Stimulated activated effector memory CD8-positive, alpha-beta T cell treated with anti-CD3 and anti-CD28 coated beads, Interleukin-12 subunit alpha, Interleukin-12 subunit beta, amount 100 ng/mL, for 72 hours (primary cell): ENCODE data around the gene MEGF11.

Source experiments
- ATAC-seq: fragments of 150-1000 bp; cut with Tn5 transposase; 2 replicates; pipeline ENCODE4 v1.10.0; 2021
- DNase-seq, 2 donors: peaks; one replicate each; pipeline ENCODE4 v3.0.0; 2021 to 2022; ENCODE audit warnings: low spot score in 2 of 2
- H3K27ac Mint-ChIP-seq: one replicate; pipeline ENCODE4 v1.8.0; 2022; ENCODE audit warnings: mild to moderate bottlenecking, mixed read lengths
- H3K36me3 Mint-ChIP-seq: one replicate; pipeline ENCODE4 v1.8.0; 2022; ENCODE audit warnings: mild to moderate bottlenecking, mixed read lengths
- H3K4me1 Mint-ChIP-seq: one replicate; pipeline ENCODE4 v1.8.0; 2022; ENCODE audit warnings: mixed read lengths
- H3K4me3 Mint-ChIP-seq: one replicate; pipeline ENCODE4 v1.8.0; 2022; ENCODE audit warnings: mild to moderate bottlenecking, mixed read lengths
- H3K9me3 Mint-ChIP-seq: one replicate; pipeline ENCODE4 v1.8.0; 2022; ENCODE audit warnings: mixed read lengths

The MEGF11 gene

GRCh38 chr15:66253418-66254088 is at the start of gene MEGF11:
TSS of gene MEGF11 (minus strand) at chr15:66253750. CDS start at chr15:66128403, 125,347 bp downstream.
- H3K4me3 Mint-ChIP-seq, result peak within 1 kb of the TSS; percentile 69
- H3K4me1 Mint-ChIP-seq, result peaks cover 26% of the 10 kb centered on the region
- H3K9me3 Mint-ChIP-seq, result no peaks in the 10 kb centered on the region
- H3K36me3 Mint-ChIP-seq, result no peaks in the 10 kb centered on the region
- ATAC-seq (no peak), DNase-seq (no peak)
- H3K27ac Mint-ChIP-seq, result no peak within 1 kb of the TSS

DNA sequence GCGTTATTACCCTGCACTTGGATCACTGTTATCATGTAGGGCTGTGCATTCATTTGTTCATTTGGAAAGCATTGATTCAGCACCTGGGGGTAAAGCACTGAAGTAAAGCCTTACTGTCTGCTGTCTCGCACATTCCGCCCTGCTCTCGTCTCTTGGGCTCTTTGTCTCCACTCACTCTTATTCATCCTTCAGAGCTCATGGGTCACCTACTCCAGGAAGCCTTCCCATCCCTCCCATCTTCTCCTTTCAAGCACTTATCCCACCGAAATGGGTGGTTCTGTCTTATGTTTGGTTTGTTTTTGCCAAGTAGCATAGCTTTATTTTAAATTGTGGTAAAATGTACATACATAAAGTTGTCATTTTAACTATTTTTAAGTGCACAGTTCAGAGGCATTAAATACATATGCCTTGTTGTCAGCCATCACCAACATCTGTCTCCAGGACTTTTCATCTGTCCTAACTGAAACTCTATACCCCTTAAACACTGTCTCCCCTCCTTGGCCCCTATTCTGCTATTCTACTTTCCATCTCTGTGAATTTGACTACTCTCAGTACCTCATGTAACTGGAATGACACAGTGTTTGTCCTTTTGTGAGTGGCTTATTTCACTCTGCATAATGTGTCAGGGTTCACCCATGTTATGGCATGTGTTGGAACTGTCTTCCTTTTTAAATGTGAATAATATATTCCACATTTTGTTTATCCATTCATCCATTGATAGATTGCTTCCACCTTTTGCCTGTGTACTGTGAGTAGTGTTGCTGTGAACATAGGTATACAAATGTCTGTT is 49.1 kb upstream of the MEGF11 start:
- ATAC-seq (no peak), DNase-seq (no peak)
- peaks cover 29% of the 10 kb centered on the region for H3K36me3 Mint-ChIP-seq
- H3K4me3 Mint-ChIP-seq, result no peak overlapping the region
- peaks cover 22% of the 10 kb centered on the region for H3K4me1 Mint-ChIP-seq
- H3K27ac Mint-ChIP-seq, result peak overlapping the region; percentile 12
- no peaks in the 10 kb centered on the region for H3K9me3 Mint-ChIP-seq

DNA sequence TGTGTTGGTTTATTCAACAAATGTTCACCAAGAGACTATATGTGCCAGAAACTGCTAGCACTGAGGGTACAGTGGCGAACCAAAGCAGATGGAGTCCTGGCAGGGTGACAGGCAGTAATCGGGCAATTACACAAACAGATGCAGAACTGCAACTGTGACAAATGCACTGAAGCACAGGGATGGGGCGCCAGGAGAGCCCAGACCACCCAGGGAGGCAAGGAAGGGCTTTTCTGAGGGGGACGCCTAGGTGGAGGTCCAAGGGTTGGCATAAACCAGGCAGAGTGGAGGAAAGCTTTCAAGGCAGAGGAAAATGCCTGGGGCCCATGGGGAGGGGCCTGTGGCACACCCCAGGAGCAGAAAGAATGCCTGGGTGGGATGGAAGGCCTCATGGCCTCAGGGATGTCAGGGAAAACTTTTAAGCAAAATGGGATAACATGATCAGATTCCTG is 45.3 kb upstream of the MEGF11 start:
- H3K36me3 Mint-ChIP-seq, result peaks cover 42% of the 10 kb centered on the region
- no peaks in the 10 kb centered on the region for H3K9me3 Mint-ChIP-seq
- ATAC-seq (no peak), DNase-seq (no peak)
- peaks cover 32% of the 10 kb centered on the region for H3K4me1 Mint-ChIP-seq
- peak overlapping the region; percentile 67 for H3K27ac Mint-ChIP-seq
- no peak overlapping the region for H3K4me3 Mint-ChIP-seq

DNA sequence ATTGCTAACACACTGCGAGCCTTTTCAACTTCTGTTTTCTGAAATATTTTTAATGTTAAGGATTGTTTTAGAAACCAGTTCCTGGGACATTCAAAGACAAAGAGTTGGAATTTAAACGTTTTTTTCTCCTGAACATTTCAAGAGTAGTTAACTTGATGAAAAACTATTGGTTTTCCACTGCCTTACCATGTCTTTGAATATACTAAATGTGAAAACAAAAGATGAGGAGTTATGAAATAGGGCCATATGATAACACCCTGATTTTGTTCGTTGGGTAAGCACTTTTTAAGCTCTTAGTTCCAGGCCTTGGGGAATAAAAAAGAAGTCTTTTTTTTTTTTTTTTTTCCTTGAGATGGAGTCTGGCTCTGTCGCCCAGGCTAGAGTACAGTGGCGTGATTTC is 42.6 kb upstream of the MEGF11 start:
- no peak for ATAC-seq
- no peak overlapping the region for H3K4me3 Mint-ChIP-seq

GRCh38 chr15:66294932-66295235 is 41.3 kb upstream of the MEGF11 start:
- peak overlapping the region; percentile 77 for H3K4me3 Mint-ChIP-seq
- DNase-seq (no peak), ATAC-seq (no peak)
- peaks cover 33% of the 10 kb centered on the region for H3K4me1 Mint-ChIP-seq
- peak overlapping the region; percentile 96 for H3K27ac Mint-ChIP-seq
- no peaks in the 10 kb centered on the region for H3K9me3 Mint-ChIP-seq
- H3K36me3 Mint-ChIP-seq, result peaks cover 44% of the 10 kb centered on the region

More for the DNA sequence above, 42.6 kb upstream of the MEGF11 start:
- DNase-seq, result no peak
- peaks cover 31% of the 10 kb centered on the region for H3K4me1 Mint-ChIP-seq
- no peaks in the 10 kb centered on the region for H3K9me3 Mint-ChIP-seq
- H3K27ac Mint-ChIP-seq, result peak overlapping the region; percentile 43
- H3K36me3 Mint-ChIP-seq, result peaks cover 54% of the 10 kb centered on the region

- ATAC-seq (peak; percentile 9), DNase-seq (no peak)
- Mint-ChIP-seq H3K4me1 (peaks cover 33% of the 10 kb centered on the region), H3K27ac (peak overlapping the region; percentile 96), H3K4me3 (peak overlapping the region; percentile 77), H3K36me3 (peaks cover 39% of the 10 kb centered on the region), H3K9me3 (no peaks in the 10 kb centered on the region)
These were observed 40.8 kb upstream of the MEGF11 start for GRCh38 chr15:66294157-66294931.

GRCh38 chr15:66293419-66294156 is 40.0 kb upstream of the MEGF11 start, which contains the start of gene DIS3L:
TSS of gene DIS3L (plus strand) at chr15:66293568. CDS start at chr15:66293597, 29 bp downstream.
- DNase-seq (peak; percentile 61 to 89), ATAC-seq (peak; percentile 86)
- Mint-ChIP-seq H3K4me3 (peak within 1 kb of the TSS; percentile 77), H3K4me1 (peaks cover 33% of the 10 kb centered on the region), H3K36me3 (peaks cover 37% of the 10 kb centered on the region), H3K27ac (peak within 1 kb of the TSS; percentile 96), H3K9me3 (no peaks in the 10 kb centered on the region)

DNA sequence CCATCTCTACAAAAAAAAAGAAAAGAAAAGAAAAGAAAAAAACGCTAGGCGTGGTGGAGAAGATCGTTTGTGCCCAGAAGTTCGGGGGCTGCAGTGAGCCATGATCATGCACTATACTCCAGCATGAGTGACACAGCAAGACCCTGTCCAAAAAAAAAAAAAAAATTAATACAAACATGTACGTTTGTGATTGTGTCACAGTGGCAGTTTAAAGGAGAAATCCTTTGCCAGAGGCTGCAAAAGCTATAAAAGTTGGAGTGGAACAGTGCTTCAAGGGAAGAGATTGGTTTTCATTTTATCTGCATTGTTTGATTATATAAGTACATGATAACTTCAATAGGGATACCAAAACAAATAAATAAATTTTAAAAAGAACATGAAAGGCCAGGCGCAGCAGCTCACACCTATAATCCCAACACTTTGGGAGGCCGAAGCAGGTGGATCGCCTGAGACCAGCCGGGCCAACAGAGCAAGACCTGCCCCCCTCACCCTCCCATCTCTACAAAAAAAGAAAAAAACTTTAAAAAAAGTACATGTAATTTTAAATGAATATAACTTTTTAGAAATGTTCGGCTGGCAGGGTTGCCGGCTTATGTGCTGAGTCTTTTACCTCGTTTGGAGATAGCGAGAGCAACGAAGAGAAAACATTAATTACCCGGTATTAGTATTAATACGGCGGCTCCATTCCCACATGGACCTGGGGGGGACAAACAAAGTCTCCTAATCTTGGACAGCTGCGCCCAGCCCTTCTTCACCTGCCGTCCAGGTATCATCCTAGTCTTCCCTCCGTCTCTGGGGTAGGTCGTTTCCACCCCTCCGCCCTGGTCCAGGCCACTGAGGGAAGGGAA is 39.2 kb upstream of the MEGF11 start:
- H3K4me1 Mint-ChIP-seq, result peaks cover 33% of the 10 kb centered on the region
- ATAC-seq (no peak), DNase-seq (no peak)
- H3K4me3 Mint-ChIP-seq, result peak overlapping the region; percentile 77
- no peaks in the 10 kb centered on the region for H3K9me3 Mint-ChIP-seq
- peak overlapping the region; percentile 96 for H3K27ac Mint-ChIP-seq
- peaks cover 31% of the 10 kb centered on the region for H3K36me3 Mint-ChIP-seq

- peak overlapping the region; percentile 77 for H3K4me3 Mint-ChIP-seq
- no peaks in the 10 kb centered on the region for H3K9me3 Mint-ChIP-seq
- ATAC-seq (no peak), DNase-seq (no peak)
- H3K27ac Mint-ChIP-seq, result peak overlapping the region; percentile 96
- peaks cover 33% of the 10 kb centered on the region for H3K4me1 Mint-ChIP-seq
- peaks cover 27% of the 10 kb centered on the region for H3K36me3 Mint-ChIP-seq
These were observed 38.4 kb upstream of the MEGF11 start for GRCh38 chr15:66291816-66292570.

GRCh38 chr15:66290518-66290917 is 37.0 kb upstream of the MEGF11 start:
- H3K4me3 Mint-ChIP-seq, result no peak overlapping the region
- H3K27ac Mint-ChIP-seq, result no peak overlapping the region
- peaks cover 33% of the 10 kb centered on the region for H3K4me1 Mint-ChIP-seq
- ATAC-seq (peak; percentile 48), DNase-seq (peak in 1 of 2 donors; percentile 50)
- H3K36me3 Mint-ChIP-seq, result peaks cover 12% of the 10 kb centered on the region
- H3K9me3 Mint-ChIP-seq, result no peaks in the 10 kb centered on the region

DNA sequence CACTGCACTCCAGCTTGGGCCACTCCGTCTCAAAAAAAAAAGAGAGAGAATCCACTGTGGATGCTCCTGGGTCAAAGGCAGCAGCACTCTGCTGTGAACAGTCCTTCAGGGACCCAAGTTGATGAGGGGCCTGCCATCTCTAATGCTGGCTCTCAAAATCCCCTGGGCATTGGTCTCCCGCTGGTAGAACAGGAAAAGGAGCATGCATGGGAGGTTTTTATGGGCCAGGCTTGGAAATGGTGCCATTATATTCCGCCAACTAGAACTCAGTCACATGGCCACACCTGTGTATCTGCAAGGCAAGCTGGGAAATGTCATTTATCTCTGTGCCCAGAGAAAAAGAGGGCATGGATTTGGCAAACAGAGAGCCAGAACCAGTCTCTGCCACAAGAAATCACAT is 36.5 kb upstream of the MEGF11 start:
- peaks cover 12% of the 10 kb centered on the region for H3K36me3 Mint-ChIP-seq
- H3K9me3 Mint-ChIP-seq, result no peaks in the 10 kb centered on the region
- H3K27ac Mint-ChIP-seq, result no peak overlapping the region
- H3K4me3 Mint-ChIP-seq, result no peak overlapping the region
- ATAC-seq, result no peak
- no peak for DNase-seq
- H3K4me1 Mint-ChIP-seq, result peaks cover 32% of the 10 kb centered on the region

- no peak overlapping the region for H3K27ac Mint-ChIP-seq
- H3K9me3 Mint-ChIP-seq, result no peaks in the 10 kb centered on the region
- peaks cover 22% of the 10 kb centered on the region for H3K4me1 Mint-ChIP-seq
- ATAC-seq, result no peak
- DNase-seq, result no peak
- no peak overlapping the region for H3K4me3 Mint-ChIP-seq
- H3K36me3 Mint-ChIP-seq, result peaks cover 12% of the 10 kb centered on the region
These were observed 35.1 kb upstream of the MEGF11 start for GRCh38 chr15:66288551-66289185.

GRCh38 chr15:66288093-66288492 is 34.5 kb upstream of the MEGF11 start:
- Mint-ChIP-seq H3K36me3 (peaks cover 11% of the 10 kb centered on the region), H3K9me3 (no peaks in the 10 kb centered on the region)

More at GRCh38 chr15:66288093-66288492, 34.5 kb upstream of the MEGF11 start:
- Mint-ChIP-seq H3K27ac (no peak overlapping the region), H3K4me3 (no peak overlapping the region), H3K4me1 (peaks cover 22% of the 10 kb centered on the region)
- DNase-seq (no peak), ATAC-seq (no peak)
